Left ventricle myocardium inferior (tissue), 1 donor: Measurements from ENCODE around the gene RTL5. TPM values are rescaled to one million over a fixed set of nuclear protein-coding genes. Genes with fewer than 3 reads are reported as not detected.
"Not testable (repeated sequence)": the region's sequence is repeated elsewhere in the genome, so short reads cannot be mapped to it uniquely, and the experiment has no call there.

Experiments used
- DNase-seq: peaks from one replicate; pipeline ENCODE4 v3.0.0-alpha.2; 2020
- H3K27ac ChIP-seq: fragments of 200-600 bp; replicated peaks from 2 replicates; pipeline ENCODE4 v1.8.0; 2021
- H3K27me3 ChIP-seq: fragments of 200-600 bp; 2 replicates; pipeline ENCODE4 v1.8.0; 2021; ENCODE audit warnings: low read depth
- H3K36me3 ChIP-seq: fragments of 200-600 bp; 2 replicates; pipeline ENCODE4 v1.8.0; 2021
- H3K4me1 ChIP-seq: fragments of 200-600 bp; 2 replicates; pipeline ENCODE4 v1.8.0; 2021
- H3K4me3 ChIP-seq: fragments of 200-600 bp; 2 replicates; pipeline ENCODE4 v1.8.0; 2021; ENCODE audit warnings: mild to moderate bottlenecking, moderate library complexity
- H3K9me3 ChIP-seq: fragments of 200-600 bp; replicated peaks from 2 replicates; pipeline ENCODE4 v1.8.0; 2021
- intact Hi-C: fragments of 100-400 bp; cut with micrococcal nuclease; formaldehyde crosslinking; loops from one replicate; pipeline ENCODE4 v1.11.0; 2022
- long read RNA-seq: library from polyadenylated mRNA; unstranded; transcript quantifications from one replicate; pipeline ENCODE4 v2.0.0, GENCODE V29; 2021
- total RNA-seq: library from RNA; stranded (reverse); fragmentation: NEBNext Ultra II Directional; extraction: Animal tissue kit (Norgen Biotek cat#: 25700); gene quantifications from one replicate; pipeline ENCODE4 v1.2.1, GENCODE V29; 2021
- TF ChIP-seq, protein P1 (sequence below): fragments of 200-600 bp; IDR thresholded peaks from 2 replicates; pipeline ENCODE4 v1.8.0; 2021; ENCODE audit warnings: antibody characterized with exemption, mild to moderate bottlenecking, borderline replicate concordance
- donor health status: DM: no; HTN: yes; CAD: no; lungs with severe emphysema.

RTL5 gene
- total RNA-seq: 2.6 TPM
- long read RNA-seq: 0 reads

DNA sequence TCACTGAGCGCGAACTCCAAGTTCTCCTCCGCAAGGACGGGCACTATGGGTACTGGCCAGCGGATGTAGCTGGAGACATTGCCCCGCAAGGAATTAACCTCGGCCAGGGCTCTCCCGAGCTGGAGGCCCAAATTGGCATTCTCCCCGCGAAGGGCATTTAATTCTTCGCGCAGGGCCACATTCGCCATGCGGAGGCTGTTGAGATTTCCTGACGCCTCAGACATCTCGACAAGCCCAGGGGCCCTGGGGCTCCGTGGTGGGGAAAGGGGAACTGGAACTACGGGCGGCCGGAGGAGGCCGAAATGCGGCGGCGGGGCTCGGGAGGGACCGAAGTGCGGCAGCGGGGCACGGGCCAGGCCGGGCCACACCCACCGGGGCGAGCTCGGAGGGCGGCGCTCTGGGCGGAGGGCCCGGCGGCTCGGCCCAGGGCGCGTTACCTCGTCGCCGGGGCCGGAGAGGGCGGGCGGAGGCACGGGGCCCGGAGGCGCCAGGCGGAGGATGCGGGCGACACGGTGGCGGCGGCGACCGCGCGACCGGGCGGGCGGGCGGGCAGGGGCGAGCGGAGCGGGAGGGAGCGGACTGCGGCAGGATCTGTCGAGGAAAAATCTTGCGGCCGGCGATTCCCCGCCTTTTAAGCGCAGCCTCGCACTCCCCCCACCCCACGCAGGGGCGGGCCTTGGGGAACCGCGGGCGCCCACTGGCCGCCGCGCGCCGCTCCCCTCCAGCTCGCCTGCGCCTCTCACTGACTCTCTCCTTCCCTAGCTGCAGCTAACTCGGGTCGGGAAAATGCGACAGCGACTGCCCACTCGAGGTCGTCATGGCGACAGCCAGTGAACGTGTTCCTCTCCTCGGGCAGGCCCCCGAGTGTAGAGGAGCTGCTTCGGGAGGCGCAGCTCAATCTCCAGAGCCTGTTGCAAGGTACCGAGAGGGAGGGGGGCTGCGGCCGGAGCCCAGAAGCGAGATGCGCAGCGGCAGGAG, at the start of gene RTL5:
Gene RTL5, minus strand, starts transcription at position 599 of the 978 bp plus-strand sequence.
- intact Hi-C loops: loop anchor here (10.0 kb wide), 1 partner anchor 227 kb away; no protein-coding TSS in a partner anchor
- TF ChIP-seq, protein P1, sequence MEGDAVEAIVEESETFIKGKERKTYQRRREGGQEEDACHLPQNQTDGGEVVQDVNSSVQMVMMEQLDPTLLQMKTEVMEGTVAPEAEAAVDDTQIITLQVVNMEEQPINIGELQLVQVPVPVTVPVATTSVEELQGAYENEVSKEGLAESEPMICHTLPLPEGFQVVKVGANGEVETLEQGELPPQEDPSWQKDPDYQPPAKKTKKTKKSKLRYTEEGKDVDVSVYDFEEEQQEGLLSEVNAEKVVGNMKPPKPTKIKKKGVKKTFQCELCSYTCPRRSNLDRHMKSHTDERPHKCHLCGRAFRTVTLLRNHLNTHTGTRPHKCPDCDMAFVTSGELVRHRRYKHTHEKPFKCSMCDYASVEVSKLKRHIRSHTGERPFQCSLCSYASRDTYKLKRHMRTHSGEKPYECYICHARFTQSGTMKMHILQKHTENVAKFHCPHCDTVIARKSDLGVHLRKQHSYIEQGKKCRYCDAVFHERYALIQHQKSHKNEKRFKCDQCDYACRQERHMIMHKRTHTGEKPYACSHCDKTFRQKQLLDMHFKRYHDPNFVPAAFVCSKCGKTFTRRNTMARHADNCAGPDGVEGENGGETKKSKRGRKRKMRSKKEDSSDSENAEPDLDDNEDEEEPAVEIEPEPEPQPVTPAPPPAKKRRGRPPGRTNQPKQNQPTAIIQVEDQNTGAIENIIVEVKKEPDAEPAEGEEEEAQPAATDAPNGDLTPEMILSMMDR: no peak

DNA sequence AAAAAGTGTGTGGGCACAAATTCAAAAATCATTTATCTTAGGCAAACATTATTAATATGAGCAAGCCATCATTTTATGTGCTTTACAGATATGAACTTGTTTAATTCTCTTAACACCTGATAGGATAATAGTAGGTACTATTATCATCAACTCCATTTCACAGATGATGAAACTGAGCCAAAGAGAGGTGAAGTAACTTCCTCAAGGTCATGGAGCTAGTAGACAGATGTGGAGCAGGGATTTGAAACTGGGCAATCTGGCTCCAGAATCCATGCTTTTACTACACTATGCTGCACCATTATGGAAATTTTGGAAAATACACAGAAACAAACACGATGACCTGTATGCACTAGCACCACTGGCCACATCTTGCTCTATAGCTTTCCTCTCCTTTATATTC, 48.8 kb upstream of the RTL5 start:
- Histone ChIP-seq H3K4me3 (peak overlapping the region; percentile 82), H3K27ac (peak overlapping the region; percentile 90), H3K27me3 (no peaks in the 10 kb centered on the region), H3K36me3 (no peaks in the 10 kb centered on the region), H3K9me3 (no peaks in the 10 kb centered on the region), H3K4me1 (peaks cover 26% of the 10 kb centered on the region)
- intact Hi-C loops: no loop called here
- TF ChIP-seq, protein P1: no peak
- no peak for DNase-seq

More for the DNA sequence above, at the start of gene RTL5:
- Histone ChIP-seq H3K9me3 (no peaks in the 10 kb centered on the region), H3K36me3 (no peaks in the 10 kb centered on the region), H3K4me1 (peaks cover 22% of the 10 kb centered on the region), H3K27ac (peak within 1 kb of the TSS; percentile 77), H3K27me3 (no peaks in the 10 kb centered on the region), H3K4me3 (peak within 1 kb of the TSS; percentile 67)
- DNase-seq: peak; percentile 84

DNA sequence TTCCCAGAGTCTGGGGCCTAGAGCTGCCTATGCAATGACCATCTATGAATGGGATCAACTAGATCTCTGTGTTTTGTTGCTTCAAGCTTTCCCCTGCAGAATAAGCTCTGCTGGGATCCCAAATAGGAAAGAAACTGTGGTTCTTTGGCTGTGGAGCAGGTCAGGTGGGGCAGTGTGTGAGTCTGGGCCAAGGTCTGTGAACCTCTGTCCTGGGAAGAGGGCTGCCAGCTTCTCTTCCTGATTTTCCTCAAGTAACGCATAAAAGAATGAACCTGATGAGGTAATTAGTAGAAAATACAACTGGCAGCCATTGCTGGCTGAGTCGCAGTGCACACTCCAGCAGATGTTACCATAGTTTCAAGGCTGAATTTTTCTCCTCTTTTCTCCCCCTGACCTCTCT, 45.3 kb upstream of the RTL5 start:
- intact Hi-C loops: no loop called here
- DNase-seq: no peak
- H3K27me3 ChIP-seq: no peaks in the 10 kb centered on the region
- TF ChIP-seq, protein P1: no peak
- no peaks in the 10 kb centered on the region for H3K36me3 ChIP-seq
- peaks cover 6% of the 10 kb centered on the region for H3K4me1 ChIP-seq
- H3K9me3 ChIP-seq: no peaks in the 10 kb centered on the region
- H3K4me3 ChIP-seq: no peak overlapping the region
- no peak overlapping the region for H3K27ac ChIP-seq

DNA sequence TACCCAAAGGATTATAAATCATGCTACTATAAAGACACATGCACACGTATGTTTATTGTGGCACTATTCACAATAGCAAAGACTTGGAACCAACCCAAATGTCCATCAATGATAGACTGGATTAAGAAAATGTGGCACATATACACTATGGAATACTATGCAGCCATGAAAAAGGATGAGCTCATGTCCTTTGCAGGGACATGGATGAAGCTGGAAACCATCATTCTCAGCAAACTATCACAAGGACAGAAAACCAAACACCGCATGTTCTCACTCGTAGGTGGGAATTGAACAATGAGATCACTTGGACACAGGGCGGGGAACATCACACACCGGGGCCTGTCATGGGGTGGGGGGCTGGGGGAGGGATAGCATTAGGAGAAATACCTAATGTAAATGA, 44.6 kb upstream of the RTL5 start:
- H3K27me3 ChIP-seq, H3K36me3 ChIP-seq, H3K4me3 ChIP-seq, intact Hi-C loops, H3K27ac ChIP-seq, DNase-seq, H3K9me3 ChIP-seq, H3K4me1 ChIP-seq: not testable (repeated sequence)

DNA sequence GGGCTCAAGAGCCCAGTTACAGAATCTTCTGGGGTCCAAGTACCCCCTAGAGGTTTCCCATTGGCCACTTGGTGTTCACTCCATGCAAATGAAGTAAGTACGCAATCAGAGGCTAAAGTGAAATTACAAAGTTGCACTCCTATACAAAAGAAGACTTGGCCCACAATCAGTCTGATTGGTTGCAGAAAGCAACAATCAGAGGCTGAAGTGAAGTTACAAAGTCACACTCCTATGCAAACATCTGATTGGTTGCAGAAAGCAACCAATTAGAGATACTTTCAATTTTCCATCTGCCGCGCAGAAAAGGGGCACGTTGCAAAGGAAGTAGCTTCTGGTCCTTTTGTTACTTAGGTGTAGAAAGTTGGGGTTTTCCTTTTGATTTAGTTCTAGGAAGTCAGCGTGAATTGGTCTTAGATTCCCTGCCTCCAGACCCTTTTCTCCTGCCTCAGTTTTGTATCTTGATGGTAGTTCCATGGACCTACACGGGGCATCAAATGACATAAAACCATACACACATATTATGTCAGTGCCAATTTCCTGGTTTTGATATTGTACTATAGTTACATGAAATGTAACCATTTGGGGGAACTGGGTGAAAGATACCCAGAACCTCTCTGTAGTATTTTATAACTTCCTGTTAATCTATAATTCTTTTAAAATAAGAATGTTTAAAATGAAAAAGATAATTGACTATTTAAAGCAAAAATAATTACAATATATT, 37.5 kb upstream of the RTL5 start:
- Histone ChIP-seq H3K4me3 (peak overlapping the region; percentile 23), H3K9me3 (no peaks in the 10 kb centered on the region), H3K36me3 (no peaks in the 10 kb centered on the region), H3K27ac (no peak overlapping the region), H3K27me3 (no peaks in the 10 kb centered on the region), H3K4me1 (no peaks in the 10 kb centered on the region)
- DNase-seq: no peak
- TF ChIP-seq, protein P1: no peak
- intact Hi-C loops: no loop called here
